ENCODE measurements around the gene OR2D3. TPM values are rescaled to one million over a fixed set of nuclear protein-coding genes. Genes with fewer than 3 reads are reported as not detected.
"Not testable (repeated sequence)": the region's sequence is repeated elsewhere in the genome, so short reads cannot be mapped to it uniquely, and the experiment has no call there.

The OR2D3 gene
- total RNA-seq, 2 donors from 2014 or later: not detected

DNA sequence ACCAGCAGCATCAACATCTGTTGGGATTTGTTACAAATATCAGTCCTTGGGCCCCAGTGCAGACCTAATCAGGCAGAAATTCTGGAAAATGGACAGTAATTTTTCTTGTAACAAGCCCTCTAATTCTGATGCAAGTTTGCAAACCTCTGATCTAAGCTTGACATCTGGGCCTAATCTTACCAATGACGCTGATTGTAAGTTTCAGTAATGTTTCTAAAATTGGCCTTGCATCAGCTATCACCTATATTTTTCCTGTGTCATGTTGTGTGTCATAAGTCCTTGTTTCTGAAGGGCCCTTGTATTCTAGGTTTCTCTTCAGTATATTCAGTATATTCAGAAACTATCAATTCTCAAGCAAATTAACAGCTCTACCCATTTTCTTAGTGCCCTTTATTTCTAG, 41.9 kb downstream of the OR2D3 start:
- no peak for TF ChIP-seq CTCF (IDR thresholded peaks at IDR 0.05)
- TF ChIP-seq POLR2A (IDR thresholded peaks at IDR 0.05): no peak
- Histone ChIP-seq H3K9me3 (no peaks in the 10 kb centered on the region), H3K27me3 (no peaks in the 10 kb centered on the region), H3K36me3 (replicated peaks in 1 of 2; ENCODE audit: insufficient read depth in 1 of 2, low read depth in 2 of 2) (no peaks in the 10 kb centered on the region), H3K27ac (no peak overlapping the region), H3K4me3 (no peak overlapping the region), H3K4me1 (no peaks in the 10 kb centered on the region)
- intact Hi-C loops (cut with DNase I): no loop called here
- WGBS, 2 donors: 83 to 95% methylated on average over 1 of the region's 1 CpG
- DNase-seq: no peak
- no peak for ATAC-seq

DNA sequence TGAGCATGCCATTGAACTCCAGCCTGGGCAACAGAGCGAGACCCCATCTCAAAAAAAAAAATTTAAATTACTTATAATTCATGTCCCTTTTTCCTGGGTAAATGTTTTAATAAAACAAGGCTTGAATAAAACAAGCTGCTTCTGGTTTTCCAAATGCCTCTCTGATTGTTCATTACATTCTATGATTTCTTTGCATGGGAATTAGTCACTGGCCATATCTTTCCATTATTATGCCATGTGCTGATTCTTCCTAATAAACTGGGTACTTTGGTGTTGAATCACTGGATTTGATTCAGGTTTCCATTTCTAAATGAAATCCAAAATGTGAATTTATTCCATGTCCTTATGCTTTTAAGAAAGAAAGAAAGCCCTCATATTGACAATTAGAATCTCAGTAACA, 48.0 kb downstream of the OR2D3 start:
- Histone ChIP-seq H3K4me1 (no peaks in the 10 kb centered on the region), H3K4me3 (no peak overlapping the region), H3K9me3 (no peaks in the 10 kb centered on the region), H3K27ac (no peak overlapping the region), H3K36me3 (replicated peaks in 1 of 2; ENCODE audit: insufficient read depth in 1 of 2, low read depth in 2 of 2) (no peaks in the 10 kb centered on the region), H3K27me3 (no peaks in the 10 kb centered on the region)
- ATAC-seq (no peak), DNase-seq (no peak)
- no peak for TF ChIP-seq CTCF (IDR thresholded peaks at IDR 0.05)
- TF ChIP-seq POLR2A (IDR thresholded peaks at IDR 0.05): no peak
- intact Hi-C loops (cut with DNase I): no loop called here
- WGBS, 2 donors: 88 to 100% methylated on average over 1 of the region's 1 CpG

DNA sequence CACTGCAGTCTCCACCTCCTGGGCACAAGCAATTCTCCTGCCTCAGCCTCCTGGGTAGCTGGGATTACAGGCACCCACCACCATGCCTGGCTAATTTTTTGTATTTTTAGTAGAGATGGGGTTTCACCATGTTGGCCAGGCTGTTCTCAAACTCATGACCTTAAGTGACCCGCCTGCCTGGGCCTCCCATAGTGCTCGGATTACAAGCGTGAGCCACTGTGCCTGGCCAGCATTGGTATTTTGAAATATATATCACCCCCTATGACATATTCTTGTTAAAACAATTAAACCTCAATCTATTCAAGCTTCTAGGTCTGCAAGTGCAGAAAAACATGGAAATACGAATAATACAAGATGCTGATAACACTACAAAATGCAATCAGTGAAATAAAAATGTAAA, 49.1 kb downstream of the OR2D3 start:
- H3K4me1 ChIP-seq; DNase-seq; H3K9me3 ChIP-seq; H3K4me3 ChIP-seq; H3K36me3 ChIP-seq (replicated peaks in 1 of 2; ENCODE audit: insufficient read depth in 1 of 2, low read depth in 2 of 2); ATAC-seq; intact Hi-C loops (cut with DNase I); H3K27ac ChIP-seq; H3K27me3 ChIP-seq: not testable (repeated sequence)
- WGBS, 2 donors: 75 to 78% methylated on average over 4 of the region's 4 CpGs

Other genes starting within 250 kb of the OR2D3 start
- gene MRPL17, start 237.7 kb upstream of the OR2D3 start, total RNA-seq: 100 to 1,000 TPM in 1 of 2 donors, 10 to 100 TPM in 1; 19.4 to 263 TPM
- gene OR2AG2, start 149.0 kb upstream of the OR2D3 start, total RNA-seq: under 1 TPM; under 0.01 to 0.26 TPM
- not detected for gene OR2AG1, start 138.0 kb upstream of the OR2D3 start, total RNA-seq
- 1 to 10 TPM; 1.0 to 2.3 TPM for gene OR6A2, start 121.3 kb upstream of the OR2D3 start, total RNA-seq
- not detected for gene OR10A5, start 75.3 kb upstream of the OR2D3 start, total RNA-seq
- not detected for gene OR10A2, start 57.9 kb upstream of the OR2D3 start, total RNA-seq
- gene OR10A4, start 44.4 kb upstream of the OR2D3 start, total RNA-seq: not detected
- gene OR2D2, start 28.5 kb upstream of the OR2D3 start, total RNA-seq: under 1 TPM in 1 of 2 donors, not detected in 1; 0.78 TPM
- gene ZNF215, start 5.4 kb downstream of the OR2D3 start, total RNA-seq: 1 to 10 TPM; 4.9 to 7.3 TPM
- gene ZNF214, start 99.3 kb downstream of the OR2D3 start, total RNA-seq: 1 to 10 TPM; 2.1 to 4.3 TPM
- gene NLRP14, start 99.5 kb downstream of the OR2D3 start, total RNA-seq: under 1 TPM; under 0.01 to 0.33 TPM
- gene RBMXL2, start 168.0 kb downstream of the OR2D3 start, total RNA-seq: 1 to 10 TPM in 1 of 2 donors, not detected in 1; 3.3 TPM

Measured in body of pancreas (tissue), 4 donors.